Kidney (tissue), 14 donors: Measurements from ENCODE around the gene CDH13. TPM values are rescaled to one million over a fixed set of nuclear protein-coding genes. Genes with fewer than 3 reads are reported as not detected.

Source experiments
- DNase-seq, 5 donors: peaks; one replicate each; pipeline ENCODE4 v3.0.0-alpha.2; 2013 to 2020
- FAIRE-seq: peaks from 2 replicates; lab custom pipeline; 2012; peaks lifted over from hg19 to GRCh38; lab: Jason Lieb, UNC
- H3K27ac ChIP-seq, 2 donors: one replicate each; pipeline ENCODE4 v1.7.0; 2013; ENCODE audit warnings: low read depth in 2 of 2, low read length in 2 of 2, inconsistent platforms in 1 of 2
- H3K27me3 ChIP-seq: one replicate; pipeline ENCODE4 v1.7.1; 2013; ENCODE audit warnings: low read length, inconsistent platforms; ENCODE audit not compliant: control insufficient read depth, insufficient read depth
- H3K36me3 ChIP-seq, 3 donors: one replicate each; pipeline versions ENCODE4 v1.7.0 to v1.7.1; 2013; ENCODE audit warnings: low read length in 3 of 3, control low read depth in 1 of 3, inconsistent platforms in 1 of 3; ENCODE audit not compliant: insufficient read depth in 3 of 3, control insufficient read depth in 2 of 3
- H3K4me1 ChIP-seq, 3 donors: one replicate each; pipeline versions ENCODE4 v1.7.0 to v1.7.1; 2013; ENCODE audit warnings: low read length in 3 of 3, inconsistent platforms in 1 of 3, low read depth in 1 of 3; ENCODE audit not compliant: control insufficient read depth in 2 of 3, insufficient read depth in 2 of 3
- H3K4me3 ChIP-seq, 3 donors: one replicate each; pipeline versions ENCODE4 v1.7.0 to v1.8.1; 2013; ENCODE audit warnings: low read length in 3 of 3, control low read depth in 1 of 3, inconsistent platforms in 1 of 3
- H3K9ac ChIP-seq, 3 donors: one replicate each; pipeline versions ENCODE4 v1.7.0 to v1.7.1; 2013; ENCODE audit warnings: low read length in 3 of 3, control low read depth in 1 of 3, inconsistent platforms in 1 of 3
- H3K9me3 ChIP-seq, 3 donors: one replicate each; pipeline versions ENCODE4 v1.7.0 to v1.7.1; 2013; ENCODE audit warnings: low read length in 3 of 3, control low read depth in 1 of 3, inconsistent platforms in 1 of 3; ENCODE audit not compliant: control insufficient read depth in 2 of 3, insufficient read depth in 1 of 3
- intact Hi-C: fragments of 100-400 bp; cut with DNase I; formaldehyde crosslinking; loops from one replicate; pipeline ENCODE4 v1.11.1; 2022
- polyA plus RNA-seq: library from polyadenylated mRNA; stranded (reverse); fragments of 350-450 nt; fragmentation: Illumina TruSeq; extraction: RNeasy Lipid Tissue Mini Kit (QIAGEN cat#74804); gene quantifications from one replicate; pipeline ENCODE4 v1.2.3, GENCODE V29; 2014; ENCODE audit warnings: low read depth, low replicate concordance; ENCODE audit not compliant: insufficient read depth
- total RNA-seq: library from RNA; stranded (reverse); fragmentation: NEBNext Ultra II Directional; extraction: Animal tissue kit (Norgen Biotek cat#: 25700); gene quantifications from one replicate; pipeline ENCODE4 v1.2.1, GENCODE V29; 2021
- TF ChIP-seq, protein P1 (sequence below): IDR thresholded peaks from 3 replicates; pipeline ENCODE4 v1.5.1; 2012; ENCODE audit warnings: mild to moderate bottlenecking, moderate library complexity, borderline replicate concordance; ENCODE audit not compliant: insufficient read depth; ENCODE audit errors: extremely low read depth
- donor health status: control.
- donor health status: control.
- donor health status: control.
- donor health status: control.
- donor health status: control.
- donor health status: DM: yes; HTN: yes; CAD: no.
- donor health status: Normal renal cell carcinoma (clear cell type).

The CDH13 gene
- total and polyA plus RNA-seq, 2 donors from 2014 or later, result 4.8 to 13.8 TPM

DNA sequence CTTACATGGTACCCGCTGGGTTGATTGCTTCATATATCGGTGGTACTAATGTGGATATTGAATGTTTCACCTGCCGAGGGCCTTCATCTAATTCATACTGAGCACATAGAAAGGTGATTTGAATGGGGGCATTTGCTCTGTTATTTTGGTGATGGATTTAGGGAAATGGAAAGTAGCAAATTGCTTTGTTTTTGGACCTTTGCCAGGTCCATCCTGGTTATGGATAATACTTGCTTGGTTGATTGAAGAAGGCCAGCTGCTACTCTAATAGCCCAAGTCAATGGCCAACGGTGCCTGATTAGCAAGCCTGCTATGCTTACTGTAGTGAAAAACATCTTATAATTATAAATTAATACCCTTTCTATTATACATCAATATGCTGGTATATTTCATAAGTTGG is 253.6 kb downstream of the CDH13 start:
- FAIRE-seq (no peak), DNase-seq (no peak)
- Histone ChIP-seq H3K4me1 (no peaks in the 10 kb centered on the region), H3K27me3 (no peaks in the 10 kb centered on the region), H3K27ac (no peak overlapping the region), H3K36me3 (no peaks in the 10 kb centered on the region), H3K4me3 (no peak overlapping the region), H3K9me3 (no peaks in the 10 kb centered on the region), H3K9ac (no peak overlapping the region)
- TF ChIP-seq, protein P1, sequence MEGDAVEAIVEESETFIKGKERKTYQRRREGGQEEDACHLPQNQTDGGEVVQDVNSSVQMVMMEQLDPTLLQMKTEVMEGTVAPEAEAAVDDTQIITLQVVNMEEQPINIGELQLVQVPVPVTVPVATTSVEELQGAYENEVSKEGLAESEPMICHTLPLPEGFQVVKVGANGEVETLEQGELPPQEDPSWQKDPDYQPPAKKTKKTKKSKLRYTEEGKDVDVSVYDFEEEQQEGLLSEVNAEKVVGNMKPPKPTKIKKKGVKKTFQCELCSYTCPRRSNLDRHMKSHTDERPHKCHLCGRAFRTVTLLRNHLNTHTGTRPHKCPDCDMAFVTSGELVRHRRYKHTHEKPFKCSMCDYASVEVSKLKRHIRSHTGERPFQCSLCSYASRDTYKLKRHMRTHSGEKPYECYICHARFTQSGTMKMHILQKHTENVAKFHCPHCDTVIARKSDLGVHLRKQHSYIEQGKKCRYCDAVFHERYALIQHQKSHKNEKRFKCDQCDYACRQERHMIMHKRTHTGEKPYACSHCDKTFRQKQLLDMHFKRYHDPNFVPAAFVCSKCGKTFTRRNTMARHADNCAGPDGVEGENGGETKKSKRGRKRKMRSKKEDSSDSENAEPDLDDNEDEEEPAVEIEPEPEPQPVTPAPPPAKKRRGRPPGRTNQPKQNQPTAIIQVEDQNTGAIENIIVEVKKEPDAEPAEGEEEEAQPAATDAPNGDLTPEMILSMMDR, result no peak
- intact Hi-C loops, result no loop called here

DNA sequence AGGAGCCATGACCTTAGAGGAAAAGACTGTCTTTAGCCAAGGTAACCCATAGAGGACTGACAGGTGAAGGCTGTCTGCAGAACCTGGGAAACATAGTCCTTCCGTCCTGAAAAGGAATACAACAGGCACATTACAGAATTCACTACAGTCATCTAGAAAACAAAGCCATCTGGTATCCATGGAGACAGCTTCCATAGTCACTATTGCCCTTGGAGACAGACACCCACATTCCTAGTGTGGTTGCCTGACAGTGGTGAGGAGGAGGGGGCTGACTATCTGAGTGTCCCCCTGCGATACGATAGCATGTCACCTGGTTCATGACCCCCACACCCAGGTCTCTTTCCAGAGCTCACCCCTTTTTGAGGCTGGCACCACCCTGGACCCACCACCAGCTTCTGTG is 254.7 kb downstream of the CDH13 start:
- no peaks in the 10 kb centered on the region for H3K4me1 ChIP-seq
- no peak for FAIRE-seq
- no peak overlapping the region for H3K27ac ChIP-seq
- H3K9ac ChIP-seq, result no peak overlapping the region
- DNase-seq, result no peak
- TF ChIP-seq, protein P1, result no peak
- H3K9me3 ChIP-seq, result no peaks in the 10 kb centered on the region
- intact Hi-C loops, result no loop called here
- H3K27me3 ChIP-seq, result no peaks in the 10 kb centered on the region
- no peaks in the 10 kb centered on the region for H3K36me3 ChIP-seq
- H3K4me3 ChIP-seq, result no peak overlapping the region

DNA sequence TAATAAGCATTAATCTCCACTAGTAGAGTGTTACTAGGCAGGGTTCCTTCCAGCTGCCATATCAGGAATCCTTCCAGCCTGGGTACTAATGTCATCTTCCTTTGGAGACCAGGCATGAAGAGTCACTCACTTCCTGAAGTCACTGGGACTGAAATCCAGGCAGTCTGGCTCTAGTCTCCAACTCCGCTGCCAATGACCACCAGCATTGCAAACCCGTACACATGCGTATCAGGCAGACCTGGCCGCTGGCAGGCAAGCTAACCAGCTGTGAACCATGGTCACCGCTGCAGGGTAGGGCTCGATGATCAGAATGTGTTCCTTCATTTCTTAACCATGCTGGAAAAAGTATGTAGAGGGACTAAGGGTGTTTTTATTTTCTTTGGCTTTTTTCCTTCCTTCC is 255.5 kb downstream of the CDH13 start:
- Histone ChIP-seq H3K4me1 (no peaks in the 10 kb centered on the region), H3K27ac (no peak overlapping the region), H3K27me3 (no peaks in the 10 kb centered on the region), H3K4me3 (no peak overlapping the region), H3K36me3 (no peaks in the 10 kb centered on the region), H3K9ac (no peak overlapping the region), H3K9me3 (no peaks in the 10 kb centered on the region)
- TF ChIP-seq, protein P1, result no peak
- DNase-seq (no peak), FAIRE-seq (no peak)
- intact Hi-C loops, result no loop called here
